Placental pericyte (primary cell): Measurements from ENCODE around the gene SLC6A16. TPM values are rescaled to one million over a fixed set of nuclear protein-coding genes. Genes with fewer than 3 reads are reported as not detected.

ENCODE experiments used
- small RNA-seq: library from RNA; depleted of rRNA; stranded (forward); fragments of <200 nt; gene quantifications from one replicate; pipeline ENCODE3, GENCODE V24; 2012; ENCODE audit warnings: low replicate concordance
- total RNA-seq: library from RNA; depleted of rRNA; stranded (reverse); fragments of >200 nt; gene quantifications from 2 replicates; pipeline ENCODE4 v1.2.3, GENCODE V29; 2012

Gene SLC6A16
- total RNA-seq: under 0.01 and 0.44 TPM in 2 replicates

DNA sequence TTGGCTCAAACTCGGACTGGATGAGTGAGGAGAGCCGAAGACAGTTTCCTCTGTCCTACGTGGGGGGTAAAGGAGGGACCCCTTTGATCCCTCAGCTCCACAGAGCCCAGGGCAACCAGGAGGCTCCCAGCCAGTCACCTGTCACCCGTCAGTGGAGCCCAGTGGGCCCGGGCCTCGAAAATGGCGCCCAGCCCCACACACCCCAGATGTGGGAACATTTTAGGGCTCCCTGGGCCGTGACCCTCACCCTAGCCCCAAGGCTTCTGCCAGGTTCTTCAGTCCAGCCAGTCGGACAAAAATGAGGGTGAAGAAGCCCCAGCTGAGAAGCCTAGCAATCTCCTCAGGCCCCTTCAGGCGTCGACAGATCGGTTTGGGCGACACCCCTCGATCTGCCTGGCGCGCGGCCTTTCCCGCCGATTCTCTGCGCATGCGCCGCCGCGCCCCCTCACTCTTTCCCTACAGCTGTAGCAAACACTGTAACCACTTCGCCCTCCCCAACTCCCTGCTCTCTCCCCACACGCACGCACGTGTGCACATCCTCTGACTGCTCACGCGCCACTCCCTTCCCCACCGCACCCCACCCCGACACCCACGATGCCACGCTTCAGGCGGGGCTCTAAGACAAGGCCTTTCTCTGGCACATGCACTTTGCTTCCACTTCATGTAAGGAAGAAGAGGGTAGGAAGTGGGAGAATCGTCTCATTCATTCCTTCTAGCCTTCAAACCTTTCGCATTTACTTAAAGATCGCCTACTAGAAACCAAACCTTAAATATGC is at the start of gene SLC6A16:
SLC6A16 (minus strand) TSS at position 391 of the 776 bp plus-strand sequence. CDS start 13,844 bp downstream, outside the sequence.

DNA sequence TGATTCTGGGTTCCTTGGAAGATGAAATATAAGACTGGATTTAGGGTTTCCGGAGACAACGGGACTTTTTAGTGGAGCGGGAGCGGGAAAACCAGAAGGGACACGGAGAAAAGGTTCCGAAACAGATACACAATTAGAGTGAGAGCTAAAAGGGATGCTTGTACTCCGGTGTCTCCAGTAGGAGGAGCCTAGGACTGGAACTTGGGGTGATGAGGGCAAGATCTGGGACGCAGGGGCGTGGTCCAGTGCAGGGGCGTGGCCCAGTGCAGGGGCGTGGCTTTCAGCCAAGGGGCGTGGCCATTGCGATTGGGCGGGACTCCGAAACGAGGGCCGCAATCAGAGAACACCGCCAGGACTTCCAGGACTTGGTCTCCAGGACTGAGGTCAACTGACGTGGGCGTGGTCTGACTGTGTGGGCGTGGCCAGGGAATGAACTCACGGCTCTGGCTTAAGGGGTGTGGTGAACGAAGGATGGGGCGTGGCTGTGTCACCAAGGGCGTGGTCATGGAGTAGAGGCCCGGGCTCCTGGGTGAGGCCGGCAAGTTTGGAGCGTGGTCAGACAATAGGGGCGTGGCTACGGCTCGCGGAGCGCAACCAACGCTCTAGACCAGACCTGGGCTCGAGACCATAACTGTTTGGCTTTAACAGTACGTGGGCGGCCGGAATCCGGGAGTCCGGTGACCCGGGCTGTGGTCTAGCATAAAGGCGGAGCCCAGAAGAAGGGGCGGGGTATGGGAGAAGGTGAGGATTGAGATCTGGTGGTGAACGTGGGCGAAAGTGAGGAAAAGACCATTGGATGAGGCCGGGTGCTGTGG is 38.5 kb upstream of the SLC6A16 start, which contains the start of gene DKKL1:
DKKL1 (plus strand) TSS at position 610 of the 815 bp plus-strand sequence; CDS start at position 732, 122 bp downstream.

DNA sequence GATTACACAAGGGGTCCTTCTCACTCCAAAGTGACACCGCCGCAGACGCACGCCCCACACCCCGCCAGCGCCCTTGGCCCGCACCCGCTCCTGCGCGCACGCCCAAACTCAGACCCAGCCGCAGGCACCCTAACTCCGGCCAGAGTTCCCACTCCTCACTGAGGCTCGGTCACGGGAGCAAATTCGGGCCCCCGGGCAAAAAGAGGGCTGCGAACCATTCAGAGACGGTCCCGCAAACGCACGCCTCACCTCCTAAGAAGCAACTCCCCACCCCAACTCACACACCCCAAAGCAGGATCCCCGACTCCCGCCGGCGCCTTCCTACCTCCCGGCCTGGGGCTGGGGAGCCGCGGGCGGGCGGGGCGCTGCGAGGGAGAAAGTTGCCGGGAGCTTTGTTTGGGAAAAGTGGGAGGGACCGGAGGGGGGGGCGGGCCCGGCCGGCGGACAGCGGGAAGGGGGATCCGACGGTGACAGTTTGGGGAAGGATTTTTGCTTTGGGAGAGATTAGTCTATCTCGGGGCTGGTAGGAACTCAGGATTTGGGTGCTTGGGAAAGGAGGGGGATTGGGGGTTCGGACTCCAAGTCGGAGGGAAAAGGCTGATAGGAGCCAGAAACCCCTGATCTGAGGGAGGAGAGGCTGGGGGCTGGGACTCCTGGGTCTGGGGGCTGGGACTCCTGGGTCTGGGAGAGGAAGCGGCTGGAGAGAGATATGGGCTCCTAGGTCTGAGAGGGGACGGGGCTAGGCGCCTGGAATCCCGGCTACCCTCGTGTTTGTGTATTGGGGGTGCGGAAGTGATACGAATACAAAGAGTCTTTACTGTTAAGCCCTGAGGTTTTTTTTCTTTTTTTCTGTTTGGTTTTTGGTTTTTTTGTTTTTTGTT is 37.3 kb upstream of the SLC6A16 start, which contains the start of gene TEAD2:
TEAD2 (minus strand) TSS at position 369 of the 881 bp plus-strand sequence. CDS start 2,341 bp downstream, outside the sequence.

DNA sequence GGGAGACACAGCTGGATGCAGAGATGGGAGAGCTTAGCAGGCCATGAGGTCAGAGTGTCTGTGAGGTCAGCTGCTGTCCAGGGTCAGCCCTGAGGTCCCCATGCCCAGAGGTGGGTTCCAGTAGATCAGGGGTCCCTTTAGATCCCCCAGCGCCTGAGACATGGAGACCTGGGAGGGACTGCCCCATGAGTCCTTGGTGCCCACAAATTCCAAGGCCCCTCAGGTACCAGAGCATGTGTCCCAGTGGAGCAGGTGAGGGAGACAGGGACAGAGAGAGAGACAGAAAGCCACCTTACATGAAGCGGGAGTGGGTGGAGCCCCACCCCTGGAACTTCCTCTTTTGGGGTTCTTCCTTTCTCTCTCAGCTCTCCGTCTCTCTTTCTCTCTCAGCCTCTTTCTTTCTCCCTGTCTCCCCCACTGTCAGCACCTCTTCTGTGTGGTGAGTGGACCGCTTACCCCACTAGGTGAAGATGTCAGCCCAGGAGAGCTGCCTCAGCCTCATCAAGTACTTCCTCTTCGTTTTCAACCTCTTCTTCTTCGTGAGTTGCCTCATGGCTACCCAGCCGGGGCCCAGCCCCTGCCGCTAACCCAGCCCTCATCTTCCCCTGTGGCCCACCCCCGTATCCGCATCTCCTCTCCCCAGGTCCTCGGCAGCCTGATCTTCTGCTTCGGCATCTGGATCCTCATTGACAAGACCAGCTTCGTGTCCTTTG is 10.2 kb upstream of the SLC6A16 start, which contains the start of gene CD37:
CD37 (plus strand) TSS at position 336 of the 713 bp plus-strand sequence; CDS start at position 471, 135 bp downstream.

Small RNAs within 50 kb of the gene (small RNA-seq; reads per million reads assigned to genes)
- not detected for gene MIR4324

Other genes with a start within 250 kb of the SLC6A16 start
- gene SNRNP70, start 239.7 kb downstream of the SLC6A16 start, total RNA-seq: 118 and 186 TPM in 2 replicates
- gene LIN7B, start 210.8 kb downstream of the SLC6A16 start, total RNA-seq: 3.7 and 5.7 TPM in 2 replicates
- gene C19orf73, start 206.0 kb downstream of the SLC6A16 start, total RNA-seq: 0.66 and 1.3 TPM in 2 replicates
- 1.1 and 3.1 TPM in 2 replicates for gene PPFIA3, start 205.6 kb downstream of the SLC6A16 start, total RNA-seq
- gene HRC, start 169.8 kb downstream of the SLC6A16 start, total RNA-seq: not detected in 2 replicates
- gene TRPM4, start 167.4 kb downstream of the SLC6A16 start, total RNA-seq: 8.8 and 15.9 TPM in 2 replicates
- gene CD37, start 10.2 kb upstream of the SLC6A16 start, total RNA-seq: not detected in 2 replicates
- gene TEAD2, start 37.2 kb upstream of the SLC6A16 start, total RNA-seq: 18.2 and 44.2 TPM in 2 replicates
- not detected in 2 replicates for gene DKKL1, start 38.7 kb upstream of the SLC6A16 start, total RNA-seq
- under 0.01 TPM in 1 of 2 replicates, not detected in the other for gene KASH5, start 63.1 kb upstream of the SLC6A16 start, total RNA-seq
- gene PTH2, start 98.2 kb upstream of the SLC6A16 start, total RNA-seq: not detected in 2 replicates
- not detected in 2 replicates for gene GFY, start 100.2 kb upstream of the SLC6A16 start, total RNA-seq
- not detected in 2 replicates for gene SLC17A7, start 116.3 kb upstream of the SLC6A16 start, total RNA-seq
- gene PIH1D1, start 126.6 kb upstream of the SLC6A16 start, total RNA-seq: 95.1 and 138 TPM in 2 replicates
- 30.4 and 40.1 TPM in 2 replicates for gene ALDH16A1, start 128.0 kb upstream of the SLC6A16 start, total RNA-seq
- 4.8 and 6.9 TPM in 2 replicates for gene FLT3LG, start 149.0 kb upstream of the SLC6A16 start, total RNA-seq
- 1,545 and 2,202 TPM in 2 replicates for gene RPL13A, start 162.4 kb upstream of the SLC6A16 start, total RNA-seq
- 1,493 and 6,336 TPM in 2 replicates for gene RPS11, start 171.2 kb upstream of the SLC6A16 start, total RNA-seq
- gene FCGRT, start 187.5 kb upstream of the SLC6A16 start, total RNA-seq: 24.9 and 84.7 TPM in 2 replicates
- gene RCN3, start 202.8 kb upstream of the SLC6A16 start, total RNA-seq: 142 and 264 TPM in 2 replicates